Smooth muscle cell (in vitro differentiated cells): Measurements from ENCODE around the gene PDZD2. TPM values are rescaled to one million over a fixed set of nuclear protein-coding genes. Genes with fewer than 3 reads are reported as not detected.

Experiments used
- DNase-seq: peaks from one replicate; lab custom pipeline; 2025; ENCODE audit not compliant: unreplicated experiment; lab: John Stamatoyannopoulos, UW
- H2AFZ ChIP-seq: fragments of 200-600 bp; sonication (generic); 2 replicates; pipeline ENCODE4 v1.6.0; 2016; ENCODE audit warnings: antibody characterized with exemption, low read depth, mild to moderate bottlenecking
- H3F3A ChIP-seq: fragments of 200-600 bp; sonication (generic); 2 replicates; pipeline ENCODE4 v1.6.0; 2017; ENCODE audit warnings: antibody characterized with exemption, low read depth
- H3K27ac ChIP-seq: fragments of 200-600 bp; sonication (generic); 2 replicates; pipeline ENCODE4 v1.5.1; 2016; ENCODE audit warnings: low read depth, mild to moderate bottlenecking
- H3K27me3 ChIP-seq: fragments of 200-600 bp; sonication (generic); 2 replicates; pipeline ENCODE4 v1.6.1; 2016; ENCODE audit warnings: low read depth, mild to moderate bottlenecking
- H3K36me3 ChIP-seq: fragments of 200-600 bp; sonication (generic); 2 replicates; pipeline ENCODE4 v1.5.1; 2016; ENCODE audit warnings: low read depth
- H3K4me1 ChIP-seq: fragments of 200-600 bp; sonication (generic); 2 replicates; pipeline ENCODE4 v1.5.1; 2016; ENCODE audit warnings: low read depth
- H3K4me2 ChIP-seq: fragments of 200-600 bp; sonication (generic); 2 replicates; pipeline ENCODE4 v1.6.0; 2016; ENCODE audit warnings: mild to moderate bottlenecking
- H3K4me3 ChIP-seq: fragments of 200-600 bp; sonication (generic); 2 replicates; pipeline ENCODE4 v1.5.1; 2016; ENCODE audit warnings: mild to moderate bottlenecking
- H3K79me2 ChIP-seq: fragments of 200-600 bp; sonication (generic); 2 replicates; pipeline ENCODE4 v1.6.0; 2016; ENCODE audit warnings: low read depth, mild to moderate bottlenecking
- H3K9ac ChIP-seq: fragments of 200-600 bp; sonication (generic); 2 replicates; pipeline ENCODE4 v1.6.0; 2016; ENCODE audit warnings: low read depth
- H3K9me3 ChIP-seq: fragments of 200-600 bp; sonication (generic); replicated peaks from 2 replicates; pipeline ENCODE4 v1.5.1; 2016; ENCODE audit warnings: low read depth
- H4K20me1 ChIP-seq: fragments of 200-600 bp; sonication (generic); 2 replicates; pipeline ENCODE4 v1.6.0; 2016; ENCODE audit warnings: low read depth
- WGBS: methylation state at CpG from one replicate; pipeline ENCODE4 v1.1.7; 2016; ENCODE audit warnings: low lambda C conversion rate; 5-methylcytosine and 5-hydroxymethylcytosine counted together
- polyA plus RNA-seq: library from polyadenylated mRNA; unstranded; fragments of >200 nt; fragmentation: Nextera tagmentation; extraction: Ambion mirVana; gene quantifications from 2 replicates; pipeline ENCODE4 v1.2.1, GENCODE V29; 2016
- total RNA-seq: library from RNA; depleted of rRNA; stranded (reverse); fragments of >200 nt; gene quantifications from 2 replicates; pipeline ENCODE4 v1.2.3, GENCODE V29; 2014
- TF ChIP-seq, protein P1 (sequence below): fragments of 200-600 bp; sonication (generic); IDR thresholded peaks from 2 replicates; pipeline ENCODE4 v1.5.1; 2017; ENCODE audit warnings: borderline replicate concordance, mild to moderate bottlenecking, antibody characterized with exemption; ENCODE audit not compliant: insufficient read depth, poor library complexity, severe bottlenecking

The PDZD2 gene
- total and polyA plus RNA-seq, 2 experiments from 2014 or later = 3.2 to 4.1 TPM

- DNase-seq = peak; percentile 8
- H3K27me3 ChIP-seq = no peaks in the 10 kb centered on the region
- TF ChIP-seq, protein P1, sequence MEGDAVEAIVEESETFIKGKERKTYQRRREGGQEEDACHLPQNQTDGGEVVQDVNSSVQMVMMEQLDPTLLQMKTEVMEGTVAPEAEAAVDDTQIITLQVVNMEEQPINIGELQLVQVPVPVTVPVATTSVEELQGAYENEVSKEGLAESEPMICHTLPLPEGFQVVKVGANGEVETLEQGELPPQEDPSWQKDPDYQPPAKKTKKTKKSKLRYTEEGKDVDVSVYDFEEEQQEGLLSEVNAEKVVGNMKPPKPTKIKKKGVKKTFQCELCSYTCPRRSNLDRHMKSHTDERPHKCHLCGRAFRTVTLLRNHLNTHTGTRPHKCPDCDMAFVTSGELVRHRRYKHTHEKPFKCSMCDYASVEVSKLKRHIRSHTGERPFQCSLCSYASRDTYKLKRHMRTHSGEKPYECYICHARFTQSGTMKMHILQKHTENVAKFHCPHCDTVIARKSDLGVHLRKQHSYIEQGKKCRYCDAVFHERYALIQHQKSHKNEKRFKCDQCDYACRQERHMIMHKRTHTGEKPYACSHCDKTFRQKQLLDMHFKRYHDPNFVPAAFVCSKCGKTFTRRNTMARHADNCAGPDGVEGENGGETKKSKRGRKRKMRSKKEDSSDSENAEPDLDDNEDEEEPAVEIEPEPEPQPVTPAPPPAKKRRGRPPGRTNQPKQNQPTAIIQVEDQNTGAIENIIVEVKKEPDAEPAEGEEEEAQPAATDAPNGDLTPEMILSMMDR = peak; percentile 74
- H4K20me1 ChIP-seq = no peaks in the 10 kb centered on the region
- no peak overlapping the region for H2AFZ ChIP-seq
- peaks cover 5% of the 10 kb centered on the region for H3F3A ChIP-seq
- H3K79me2 ChIP-seq = no peaks in the 10 kb centered on the region
- no peak overlapping the region for H3K9ac ChIP-seq
- 53% methylated on average over 15 of the region's 15 CpGs for WGBS
- H3K4me3 ChIP-seq = no peak overlapping the region
- no peak overlapping the region for H3K4me2 ChIP-seq
- no peak overlapping the region for H3K27ac ChIP-seq
- H3K9me3 ChIP-seq = no peaks in the 10 kb centered on the region
- H3K36me3 ChIP-seq = no peaks in the 10 kb centered on the region
- H3K4me1 ChIP-seq = no peaks in the 10 kb centered on the region
Measured at GRCh38 chr5:31809050-31809870, 170.3 kb downstream of the PDZD2 start.

GRCh38 chr5:31811210-31811609 is 172.3 kb downstream of the PDZD2 start:
- Histone ChIP-seq H4K20me1 (no peaks in the 10 kb centered on the region), H2AFZ (no peak overlapping the region), H3K9me3 (no peaks in the 10 kb centered on the region), H3K27ac (peak overlapping the region; percentile 51), H3K36me3 (no peaks in the 10 kb centered on the region), H3K4me1 (no peaks in the 10 kb centered on the region), H3K9ac (no peak overlapping the region), H3K27me3 (no peaks in the 10 kb centered on the region), H3K4me2 (no peak overlapping the region), H3K4me3 (no peak overlapping the region), H3F3A (peaks cover 5% of the 10 kb centered on the region), H3K79me2 (no peaks in the 10 kb centered on the region)
- DNase-seq = no peak
- TF ChIP-seq, protein P1 = no peak
- 69% methylated on average over 1 of the region's 1 CpG for WGBS

DNA sequence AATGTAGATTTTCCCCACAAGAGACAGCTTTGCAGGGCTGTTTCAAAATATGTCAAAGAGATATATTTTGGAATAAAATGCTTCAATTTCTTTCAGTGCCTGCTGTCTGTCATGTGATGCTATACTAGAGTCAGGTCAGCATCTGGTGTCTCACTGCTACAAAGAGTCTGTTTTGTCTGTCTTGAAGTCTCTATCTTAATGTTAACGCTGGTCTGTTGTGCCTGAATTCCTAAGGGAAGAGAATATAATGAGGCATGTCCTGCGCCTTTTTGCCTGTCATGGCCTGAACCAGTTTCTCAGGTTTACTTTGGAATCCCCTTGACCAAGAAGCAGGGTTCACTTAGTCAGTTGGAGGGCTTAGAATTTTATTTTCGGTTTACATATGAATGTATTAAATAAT is 176.4 kb downstream of the PDZD2 start:
- H3K4me3 ChIP-seq = no peak overlapping the region
- H3F3A ChIP-seq = no peaks in the 10 kb centered on the region

More for the DNA sequence above, 176.4 kb downstream of the PDZD2 start:
- H3K4me2 ChIP-seq = no peak overlapping the region
- no peaks in the 10 kb centered on the region for H3K9me3 ChIP-seq
- no peak overlapping the region for H2AFZ ChIP-seq
- peak overlapping the region; percentile 1 for H3K27ac ChIP-seq
- TF ChIP-seq, protein P1 = no peak
- no peaks in the 10 kb centered on the region for H4K20me1 ChIP-seq
- WGBS = 47% methylated on average over 3 of the region's 3 CpGs
- no peaks in the 10 kb centered on the region for H3K4me1 ChIP-seq
- H3K9ac ChIP-seq = no peak overlapping the region
- no peaks in the 10 kb centered on the region for H3K79me2 ChIP-seq
- H3K27me3 ChIP-seq = no peaks in the 10 kb centered on the region
- no peak for DNase-seq
- no peaks in the 10 kb centered on the region for H3K36me3 ChIP-seq
